Endothelial cell of umbilical vein (primary cell): Measurements from ENCODE around the gene USP34. TPM values are rescaled to one million over a fixed set of nuclear protein-coding genes. Genes with fewer than 3 reads are reported as not detected.

Experiments
- BruUV-seq: library from RNA; stranded (reverse); fragments of 400-500 nt; replicated peaks from 2 replicates; lab custom pipeline; 2021; lab: Mats Ljungman, UMichigan
- CTCF ChIA-PET: fragments of 300-600, 350-600 bp; sonication (Branson Sonifier 250); formaldehyde crosslinking; loops from one replicate; lab custom pipeline; 2021; ENCODE audit warnings: antibody characterized with exemption, inconsistent platforms; lab: Charles Lee
- POLR2A ChIA-PET: fragments of 300-600, 350-600 bp; sonication (Branson Sonifier 250); formaldehyde crosslinking; loops from one replicate; lab custom pipeline; 2021; ENCODE audit warnings: antibody characterized with exemption, inconsistent platforms; lab: Charles Lee
- DNase-seq: peaks from one replicate; pipeline ENCODE4 v3.0.0-alpha.2; 2011; ENCODE audit warnings: low read depth, low spot score
- FAIRE-seq: peaks from 2 replicates; lab custom pipeline; 2011; peaks lifted over from hg19 to GRCh38; lab: Jason Lieb, UNC
- H2AFZ ChIP-seq: 2 replicates; pipeline ENCODE4 v1.6.0; 2012; ENCODE audit warnings: low read depth, low read length, control low read depth, inconsistent platforms
- H3K27ac ChIP-seq: 2 replicates; pipeline ENCODE4 v1.5.1; 2011; ENCODE audit warnings: low read depth, mild to moderate bottlenecking, control low read depth, low read length, moderate library complexity; ENCODE audit not compliant: insufficient read depth
- H3K27me3 ChIP-seq, 2 experiments: 2 replicates each; pipeline versions ENCODE4 v1.6.0 to v1.6.1; 2011; ENCODE audit warnings: low read length in 2 of 2, mixed read lengths in 1 of 2; ENCODE audit not compliant: control insufficient read depth in 2 of 2, insufficient read depth in 2 of 2
- H3K36me3 ChIP-seq, 2 experiments: 2 replicates in 1 of 2; 3 replicates in 1 of 2; pipeline ENCODE4 v1.5.1; 2011; ENCODE audit warnings: low read length in 2 of 2, mild to moderate bottlenecking in 1 of 2, moderate library complexity in 1 of 2; ENCODE audit not compliant: control insufficient read depth in 2 of 2, insufficient read depth in 2 of 2; ENCODE audit errors: extremely low read depth in 1 of 2
- H3K4me1 ChIP-seq: 3 replicates; pipeline ENCODE4 v1.5.1; 2011; ENCODE audit warnings: mild to moderate bottlenecking, low read length; ENCODE audit not compliant: control insufficient read depth, insufficient read depth; ENCODE audit errors: extremely low read depth
- H3K4me2 ChIP-seq: 2 replicates; pipeline ENCODE4 v1.6.1; 2011; ENCODE audit warnings: low read length, control low read depth, mixed read lengths; ENCODE audit not compliant: insufficient read depth
- H3K4me3 ChIP-seq, 3 experiments: fragments of 200-600 bp in 1 of 3; sonication (generic), shearing (Covaris generic) in 1 of 3; replicated peaks in 1 of 3; 2 replicates each; pipeline ENCODE4 v1.5.1; 2011 to 2016; ENCODE audit warnings: control low read depth in 3 of 3, low read length in 3 of 3, mild to moderate bottlenecking in 2 of 3, inconsistent platforms in 1 of 3, low read depth in 1 of 3, moderate library complexity in 1 of 3; ENCODE audit not compliant: insufficient read depth in 1 of 3
- H3K79me2 ChIP-seq: 2 replicates; pipeline ENCODE4 v1.6.0; 2012; ENCODE audit warnings: low read length, inconsistent platforms; ENCODE audit not compliant: control insufficient read depth, insufficient read depth
- H3K9ac ChIP-seq: replicated peaks from 2 replicates; pipeline ENCODE3; 2011; ENCODE audit warnings: low read length, control low read depth; ENCODE audit not compliant: insufficient read depth; ENCODE audit errors: extremely low read depth
- H3K9me1 ChIP-seq: replicated peaks from 3 replicates; pipeline ENCODE4 v1.6.0; 2011; ENCODE audit warnings: mild to moderate bottlenecking, low read length; ENCODE audit not compliant: control insufficient read depth, insufficient read depth; ENCODE audit errors: extremely low read depth
- H3K9me3 ChIP-seq: replicated peaks from 2 replicates; pipeline ENCODE4 v1.5.1; 2012; ENCODE audit warnings: low read length, inconsistent platforms; ENCODE audit not compliant: control insufficient read depth, insufficient read depth
- H4K20me1 ChIP-seq: replicated peaks from 2 replicates; pipeline ENCODE3; 2011; ENCODE audit warnings: mild to moderate bottlenecking, low read length; ENCODE audit not compliant: control insufficient read depth, insufficient read depth; ENCODE audit errors: extremely low read depth
- EZH2 ChIP-seq: IDR thresholded peaks from 2 replicates; pipeline ENCODE4 v1.6.1; 2012; ENCODE audit warnings: borderline replicate concordance, low read depth, mild to moderate bottlenecking, moderate library complexity, low read length, inconsistent platforms; ENCODE audit not compliant: severe bottlenecking
- FOS ChIP-seq: IDR thresholded peaks from 2 replicates; pipeline ENCODE4 v1.6.1; 2011; ENCODE audit warnings: mild to moderate bottlenecking, low read length, moderate library complexity, borderline replicate concordance; ENCODE audit not compliant: insufficient read depth
- JUN ChIP-seq: IDR thresholded peaks from 2 replicates; pipeline ENCODE4 v1.6.1; 2011; ENCODE audit warnings: borderline replicate concordance, low read depth; ENCODE audit not compliant: insufficient read length, insufficient read depth
- MYC ChIP-seq: IDR thresholded peaks from one replicate; pipeline ENCODE4 v1.6.1; 2011; ENCODE audit warnings: mild to moderate bottlenecking, low read depth, low read length
- POLR2A ChIP-seq: IDR thresholded peaks from 2 replicates; pipeline ENCODE4 v1.6.1; 2012; ENCODE audit warnings: low read depth, mild to moderate bottlenecking, control low read depth, low read length
- dilution Hi-C: fragments of 300-500 bp; cut with MboI; formaldehyde crosslinking; loops from one replicate; pipeline ENCODE4 v1.15.0; 2019; ENCODE audit warnings: low sequenced_read_pairs; ENCODE audit not compliant: extremely low pct_ligation_motif_present
- intact Hi-C: fragments of 100-400 bp; cut with micrococcal nuclease; formaldehyde crosslinking; loops from one replicate; pipeline ENCODE4 v1.10.0; 2022
- polyA plus RNA-seq, 4 experiments: library from polyadenylated mRNA; depleted of rRNA in 3 of 4; stranded (reverse) in 3 of 4; unstranded in 1 of 4; fragments of >200 nt; gene quantifications; 2 replicates each; pipeline versions ENCODE4 v1.2.1 to v1.2.3, GENCODE V29; 2011 to 2012; ENCODE audit warnings: missing spikeins in 1 of 4
- total RNA-seq: library from RNA; stranded (reverse); gene quantifications from 2 replicates; pipeline ENCODE4 v1.2.3, GENCODE V29; 2021
- TF ChIP-seq, protein P1 (sequence below), 2 donors: IDR thresholded peaks; 1 replicate in 1 of 2; 2 replicates in 1 of 2; pipeline ENCODE4 v1.5.1; 2011; ENCODE audit warnings: low read length in 2 of 2, mild to moderate bottlenecking in 2 of 2, moderate library complexity in 2 of 2, control low read depth in 1 of 2, inconsistent platforms in 1 of 2, low read depth in 1 of 2; ENCODE audit not compliant: insufficient read depth in 1 of 2; ENCODE audit errors: extremely low read depth in 1 of 2
- TF ChIP-seq, protein P2 (sequence below): IDR thresholded peaks from 2 replicates; pipeline ENCODE4 v1.6.1; 2011; ENCODE audit not compliant: insufficient read depth, insufficient read length

USP34 gene
- total and polyA plus RNA-seq, 2 donors (not counting 3 experiments of a cell fraction or from before 2014, with no cell fraction given), result 46.3 to 96.9 TPM

DNA sequence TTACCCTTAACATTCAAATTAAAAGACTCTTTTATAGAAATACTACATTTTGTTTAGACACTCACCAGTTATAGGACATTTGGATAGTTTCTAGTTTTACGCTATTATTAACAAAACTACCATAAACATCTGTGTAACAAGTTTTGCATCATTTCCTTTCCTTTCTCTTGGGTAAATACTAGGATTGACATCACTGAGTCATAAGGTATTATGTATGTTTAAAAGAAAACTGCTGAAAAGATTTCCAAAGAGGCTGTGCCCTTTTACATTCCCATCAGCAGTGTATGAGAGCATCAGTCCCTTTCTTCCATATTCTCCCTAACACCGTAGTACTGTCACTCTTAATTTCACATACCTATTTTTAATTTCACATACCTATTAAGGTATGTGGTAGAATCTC is 130.6 kb downstream of the USP34 start:
- peak; percentile 49 for FAIRE-seq
- no peak overlapping the region for H3K4me3 ChIP-seq
- H3K9ac ChIP-seq, result no peak overlapping the region
- H3K27me3 ChIP-seq, result no peaks in the 10 kb centered on the region
- no TSS peak for BruUV-seq
- peak overlapping the region; percentile 68 for H3K27ac ChIP-seq
- dilution Hi-C loops, result no loop called here
- POLR2A ChIA-PET, result no interaction called here
- no peaks in the 10 kb centered on the region for H4K20me1 ChIP-seq
- intact Hi-C loops, result no loop called here
- CTCF ChIA-PET, result interaction anchor here (1.0 kb wide), 1 partner anchor 10 kb away, joined by 3 read pairs; no protein-coding TSS in a partner anchor
- H3K4me2 ChIP-seq, result peak overlapping the region; percentile 14
- peak; percentile 72 for DNase-seq
- no peaks in the 10 kb centered on the region for H3K9me3 ChIP-seq
- H3K36me3 ChIP-seq, result peaks cover 0 to 2% of the 10 kb centered on the region in 2 experiments
- peaks cover 6% of the 10 kb centered on the region for H3K79me2 ChIP-seq
- H3K9me1 ChIP-seq, result no peaks in the 10 kb centered on the region
- TF ChIP-seq FOS (peak; percentile 52), MYC (no peak), EZH2 (no peak), POLR2A (no peak), JUN (peak; percentile 56)
- TF ChIP-seq, protein P1, sequence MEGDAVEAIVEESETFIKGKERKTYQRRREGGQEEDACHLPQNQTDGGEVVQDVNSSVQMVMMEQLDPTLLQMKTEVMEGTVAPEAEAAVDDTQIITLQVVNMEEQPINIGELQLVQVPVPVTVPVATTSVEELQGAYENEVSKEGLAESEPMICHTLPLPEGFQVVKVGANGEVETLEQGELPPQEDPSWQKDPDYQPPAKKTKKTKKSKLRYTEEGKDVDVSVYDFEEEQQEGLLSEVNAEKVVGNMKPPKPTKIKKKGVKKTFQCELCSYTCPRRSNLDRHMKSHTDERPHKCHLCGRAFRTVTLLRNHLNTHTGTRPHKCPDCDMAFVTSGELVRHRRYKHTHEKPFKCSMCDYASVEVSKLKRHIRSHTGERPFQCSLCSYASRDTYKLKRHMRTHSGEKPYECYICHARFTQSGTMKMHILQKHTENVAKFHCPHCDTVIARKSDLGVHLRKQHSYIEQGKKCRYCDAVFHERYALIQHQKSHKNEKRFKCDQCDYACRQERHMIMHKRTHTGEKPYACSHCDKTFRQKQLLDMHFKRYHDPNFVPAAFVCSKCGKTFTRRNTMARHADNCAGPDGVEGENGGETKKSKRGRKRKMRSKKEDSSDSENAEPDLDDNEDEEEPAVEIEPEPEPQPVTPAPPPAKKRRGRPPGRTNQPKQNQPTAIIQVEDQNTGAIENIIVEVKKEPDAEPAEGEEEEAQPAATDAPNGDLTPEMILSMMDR (IDR thresholded peaks at IDR 0.05; ENCODE audit: extremely low read depth in 1 of 2, insufficient read depth in 1 of 2, low read depth in 1 of 2, low read length in 2 of 2), result no peak
- TF ChIP-seq, protein P2, sequence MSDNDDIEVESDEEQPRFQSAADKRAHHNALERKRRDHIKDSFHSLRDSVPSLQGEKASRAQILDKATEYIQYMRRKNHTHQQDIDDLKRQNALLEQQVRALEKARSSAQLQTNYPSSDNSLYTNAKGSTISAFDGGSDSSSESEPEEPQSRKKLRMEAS, result no peak
- peaks cover 11% of the 10 kb centered on the region for H3K4me1 ChIP-seq
- no peak overlapping the region for H2AFZ ChIP-seq
